H9 (cell line): ENCODE measurements around the gene STPG3. TPM values are rescaled to one million over a fixed set of nuclear protein-coding genes. Genes with fewer than 3 reads are reported as not detected.

Experiments
- DNase-seq: peaks from one replicate; pipeline ENCODE4 v3.0.0-alpha.2; 2017
- H2AFZ ChIP-seq: one replicate; pipeline ENCODE4 v1.6.1; 2013; ENCODE audit warnings: mild to moderate bottlenecking, low read length, control low read depth, moderate library complexity
- H2AK5ac ChIP-seq: 2 replicates; pipeline ENCODE4 v1.6.1; 2013; ENCODE audit warnings: low read length, control low read depth, mixed read lengths; ENCODE audit not compliant: insufficient read length
- H2BK120ac ChIP-seq: one replicate; pipeline ENCODE4 v1.6.1; 2013; ENCODE audit warnings: low read depth, mild to moderate bottlenecking, low read length, control low read depth, inconsistent platforms; ENCODE audit not compliant: poor library complexity, severe bottlenecking
- H2BK12ac ChIP-seq: 2 replicates; pipeline ENCODE4 v1.6.1; 2013; ENCODE audit warnings: low read length, control low read depth, mixed read lengths, low read depth; ENCODE audit not compliant: insufficient read length
- H2BK15ac ChIP-seq: 2 replicates; pipeline ENCODE4 v1.6.1; 2013; ENCODE audit warnings: low read depth, low read length, control low read depth
- H2BK20ac ChIP-seq: one replicate; pipeline ENCODE4 v1.6.1; 2013; ENCODE audit warnings: low read depth, mild to moderate bottlenecking, low read length, control low read depth, inconsistent platforms; ENCODE audit not compliant: poor library complexity, severe bottlenecking
- H2BK5ac ChIP-seq: 2 replicates; pipeline ENCODE4 v1.6.1; 2013; ENCODE audit warnings: low read length, control low read depth, mixed read lengths; ENCODE audit not compliant: insufficient read length
- H3K14ac ChIP-seq: 2 replicates; pipeline ENCODE4 v1.6.1; 2013; ENCODE audit warnings: low read length, control low read depth; ENCODE audit not compliant: insufficient read depth
- H3K18ac ChIP-seq: 2 replicates; pipeline ENCODE4 v1.6.1; 2013; ENCODE audit warnings: low read depth, mild to moderate bottlenecking, mixed read lengths, low read length, control low read depth; ENCODE audit not compliant: insufficient read length
- H3K23ac ChIP-seq: 2 replicates; pipeline ENCODE4 v1.6.1; 2013; ENCODE audit warnings: low read length, control low read depth, mixed read lengths, low read depth; ENCODE audit not compliant: insufficient read length
- H3K23me2 ChIP-seq: 2 replicates; pipeline ENCODE4 v1.6.1; 2013; ENCODE audit warnings: low read depth, mild to moderate bottlenecking, mixed read lengths, low read length, control low read depth; ENCODE audit not compliant: insufficient read length, poor library complexity, severe bottlenecking
- H3K27ac ChIP-seq: 2 replicates; pipeline ENCODE4 v1.5.1; 2013; ENCODE audit warnings: low read length, control low read depth, mixed read lengths, low read depth; ENCODE audit not compliant: insufficient read length
- H3K27me3 ChIP-seq: 2 replicates; pipeline ENCODE4 v1.6.1; 2013; ENCODE audit warnings: low read length, control low read depth, inconsistent platforms; ENCODE audit not compliant: insufficient read depth
- H3K4ac ChIP-seq: 2 replicates; pipeline ENCODE4 v1.6.1; 2013; ENCODE audit warnings: low read depth, mild to moderate bottlenecking, control low read depth, inconsistent platforms, low read length, moderate library complexity
- H3K4me1 ChIP-seq: 2 replicates; pipeline ENCODE4 v1.6.1; 2013; ENCODE audit warnings: low read length, control low read depth, inconsistent platforms; ENCODE audit not compliant: insufficient read depth
- H3K4me2 ChIP-seq: 2 replicates; pipeline ENCODE4 v1.6.1; 2013; ENCODE audit warnings: low read length, control low read depth, mixed read lengths; ENCODE audit not compliant: insufficient read length, insufficient read depth
- H3K56ac ChIP-seq: 2 replicates; pipeline ENCODE4 v1.6.1; 2013; ENCODE audit warnings: low read depth, mild to moderate bottlenecking, mixed read lengths, low read length, control low read depth; ENCODE audit not compliant: insufficient read length
- H3K79me1 ChIP-seq: 2 replicates; pipeline ENCODE4 v1.6.1; 2013; ENCODE audit warnings: low read depth, mild to moderate bottlenecking, moderate library complexity, low read length, control low read depth, inconsistent platforms; ENCODE audit not compliant: insufficient read depth, poor library complexity, severe bottlenecking
- H3K79me2 ChIP-seq: 2 replicates; pipeline ENCODE4 v1.6.1; 2013; ENCODE audit warnings: low read length, control low read depth, inconsistent platforms; ENCODE audit not compliant: insufficient read depth
- H3K9ac ChIP-seq: 2 replicates; pipeline ENCODE4 v1.6.1; 2013; ENCODE audit warnings: low read length, control low read depth, mixed read lengths; ENCODE audit not compliant: insufficient read length; ENCODE audit errors: extremely low read depth
- H3K9me3 ChIP-seq: one replicate; pipeline ENCODE4 v1.6.1; 2013; ENCODE audit warnings: low read depth, low read length, inconsistent platforms; ENCODE audit not compliant: control insufficient read depth
- H3T11ph ChIP-seq: one replicate; pipeline ENCODE4 v1.6.1; 2013; ENCODE audit warnings: mild to moderate bottlenecking, low read length, control low read depth, inconsistent platforms
- H4K20me1 ChIP-seq: one replicate; pipeline ENCODE4 v1.6.1; 2013; ENCODE audit not compliant: control insufficient read depth, insufficient read length, insufficient read depth
- H4K5ac ChIP-seq: 2 replicates; pipeline ENCODE4 v1.6.1; 2013; ENCODE audit warnings: low read depth, mild to moderate bottlenecking, mixed read lengths, low read length, control low read depth; ENCODE audit not compliant: insufficient read length
- H4K8ac ChIP-seq: replicated peaks from 2 replicates; pipeline ENCODE4 v1.6.1; 2013; ENCODE audit warnings: low read length, control low read depth, mixed read lengths, low read depth; ENCODE audit not compliant: insufficient read length
- H4K91ac ChIP-seq: 2 replicates; pipeline ENCODE4 v1.6.1; 2013; ENCODE audit warnings: low read depth, mild to moderate bottlenecking, moderate library complexity, mixed read lengths, low read length, control low read depth; ENCODE audit not compliant: insufficient read length
- H3K27ac Mint-ChIP-seq, 3 experiments: 2 replicates in 2 of 3; 3 replicates in 1 of 3; pipeline ENCODE4 v1.8.0; 2020 to 2021; ENCODE audit warnings: mixed read lengths in 3 of 3, mild to moderate bottlenecking in 1 of 3, moderate library complexity in 1 of 3
- H3K27me3 Mint-ChIP-seq: 2 replicates; pipeline ENCODE4 v1.8.0; 2021; ENCODE audit warnings: low read depth, mild to moderate bottlenecking, moderate library complexity, mixed read lengths
- H3K36me3 Mint-ChIP-seq, 3 experiments: 2 replicates in 2 of 3; 3 replicates in 1 of 3; pipeline ENCODE4 v1.8.0; 2020 to 2021; ENCODE audit warnings: low read depth in 3 of 3, mixed read lengths in 3 of 3; ENCODE audit not compliant: insufficient read depth in 1 of 3
- H3K4me1 Mint-ChIP-seq, 2 experiments: 2 replicates each; pipeline ENCODE4 v1.8.0; 2020; ENCODE audit warnings: mixed read lengths in 2 of 2
- H3K4me3 Mint-ChIP-seq, 2 experiments: 2 replicates in 1 of 2; 3 replicates in 1 of 2; pipeline ENCODE4 v1.8.0; 2020 to 2021; ENCODE audit warnings: mild to moderate bottlenecking in 2 of 2, mixed read lengths in 2 of 2, moderate library complexity in 1 of 2
- H3K9me3 Mint-ChIP-seq, 2 experiments: 2 replicates in 1 of 2; 3 replicates in 1 of 2; pipeline ENCODE4 v1.8.0; 2020; ENCODE audit warnings: mild to moderate bottlenecking in 2 of 2, mixed read lengths in 2 of 2, moderate library complexity in 1 of 2
- CTCF ChIP-seq: fragments of 200-600 bp; sonication (generic); conservative IDR thresholded peaks from 3 replicates; pipeline ENCODE4 v1.8.0; 2021; ENCODE audit warnings: antibody characterized with exemption, mild to moderate bottlenecking
- WGBS: extraction: QIAGEN DNeasy Blood & Tissue Kit; methylation state at CpG from one replicate; pipeline ENCODE4 v1.1.7; 2013; ENCODE audit warnings: missing lambda C conversion rate, low lambda C conversion rate, mixed read lengths; ENCODE audit not compliant: insufficient read length; ENCODE audit errors: extremely low coverage; 5-methylcytosine and 5-hydroxymethylcytosine counted together
- total RNA-seq: library from RNA; stranded (reverse); gene quantifications from 2 replicates; pipeline ENCODE4 v1.2.1, GENCODE V29; 2021

Gene STPG3
- total RNA-seq, 1 experiment from 2014 or later: not detected

GRCh38 chr9:137256856-137257255, 5.8 kb downstream of the STPG3 start:
- Histone ChIP-seq H3K9ac (no peak overlapping the region), H3K18ac (no peak overlapping the region), H2BK120ac (no peak overlapping the region), H3K14ac (no peak overlapping the region), H2BK15ac (no peak overlapping the region), H3K27me3 (no peaks in the 10 kb centered on the region), H3K79me1 (peaks cover 5% of the 10 kb centered on the region), H3K4me2 (no peak overlapping the region), H4K8ac (no peak overlapping the region), H3K23me2 (peaks cover 14% of the 10 kb centered on the region), H3K27ac (no peak overlapping the region), H4K5ac (no peak overlapping the region), H3K79me2 (peaks cover 6% of the 10 kb centered on the region; the same call in 1 of the 2 replicates), H2BK20ac (no peak overlapping the region), H4K20me1 (no peaks in the 10 kb centered on the region), H3K9me3 (no peaks in the 10 kb centered on the region), H3K56ac (no peak overlapping the region), H3T11ph (no peak overlapping the region), H2BK5ac (no peak overlapping the region), H2BK12ac (no peak overlapping the region), H3K4me1 (no peaks in the 10 kb centered on the region), H4K91ac (no peak overlapping the region), H3K4ac (no peak overlapping the region), H2AK5ac (no peak overlapping the region), H2AFZ (no peak overlapping the region), H3K23ac (no peak overlapping the region)
- Mint-ChIP-seq H3K4me3 (peak overlapping the region; percentile 84 to 91), H3K4me1 (peaks cover 6 to 18% of the 10 kb centered on the region in 2 experiments), H3K27ac (no peak overlapping the region), H3K27me3 (no peaks in the 10 kb centered on the region), H3K9me3 (no peaks in the 10 kb centered on the region; a peak in 1 of 5 replicates), H3K36me3 (peaks cover 16 to 27% (median 25%) of the 10 kb centered on the region in 3 experiments; a peak in 6 of 7 replicates)
- no CpG with 5 or more reads among the region's 15 CpGs for WGBS
- TF ChIP-seq CTCF: no peak
- DNase-seq: no peak
